Esophagus muscularis mucosa (tissue), 4 donors: ENCODE data around the gene SKP1.

ENCODE experiments used
- CTCF ChIP-seq, 3 experiments: fragments of 200-600 bp in 2 of 3; fragments of 450-650 bp in 1 of 3; sonication (generic) in 2 of 3; IDR thresholded peaks; one replicate each; pipeline ENCODE4 v1.5.1; 2017 to 2019; ENCODE audit warnings: antibody characterized with exemption in 3 of 3, mild to moderate bottlenecking in 2 of 3, moderate library complexity in 1 of 3
- EP300 ChIP-seq: sonication (generic); formaldehyde crosslinking; IDR thresholded peaks from one replicate; pipeline ENCODE4 v1.6.1; 2017; ENCODE audit warnings: antibody characterized with exemption
- POLR2A ChIP-seq: fragments of 450-650 bp; IDR thresholded peaks from one replicate; pipeline ENCODE4 v1.6.1; 2017; ENCODE audit warnings: antibody characterized with exemption, moderate library complexity, mild to moderate bottlenecking, low read depth
- POLR2AphosphoS5 ChIP-seq, 2 donors: sonication (generic); formaldehyde crosslinking; IDR thresholded peaks; one replicate each; pipeline ENCODE4 v1.6.1; 2017; ENCODE audit warnings: antibody characterized with exemption in 2 of 2

- TF ChIP-seq CTCF (IDR thresholded peaks at IDR 0.05) (no peak), POLR2A (no peak), EP300 (no peak), POLR2AphosphoS5 (IDR thresholded peaks at IDR 0.05) (no peak)
These were observed 36.8 kb downstream of the SKP1 start for GRCh38 chr5:134139891-134140469.
